Measurements from ENCODE around the gene MZB1. TPM values are rescaled to one million over a fixed set of nuclear protein-coding genes. Genes with fewer than 3 reads are reported as not detected.

Gene MZB1
- polyA plus RNA-seq, 1 of the 3 experiments (the other 2 are of a cell fraction), result not detected

GRCh38 chr5:139383275-139383992, 6.3 kb downstream of the MZB1 start, which contains the start of gene SLC23A1:
TSS of gene SLC23A1 (minus strand) at chr5:139383297. CDS start at chr5:139383253, 44 bp downstream.
- Histone ChIP-seq H3K4me1 (ENCODE audit: control insufficient read depth in 1 of 2, insufficient read depth in 2 of 2, low read depth in 1 of 2, low read length in 1 of 2) (peaks cover 0 to 23% of the 10 kb centered on the region in 2 experiments; a peak in 1 of 4 replicates), H4K20me1 (ENCODE audit: insufficient read depth) (no peaks in the 10 kb centered on the region), H2AFZ (ENCODE audit: low read depth) (no peak within 1 kb of the TSS), H3K9ac (no peak within 1 kb of the TSS), H3K9me3 (no peaks in the 10 kb centered on the region), H3K4me3 (ENCODE audit: low read depth in 2 of 2, low read length in 1 of 2) (no peak within 1 kb of the TSS), H3K27ac (ENCODE audit: low read depth in 2 of 2, low read length in 1 of 2) (no peak within 1 kb of the TSS; a peak in 1 of 4 replicates), H3K9me2 (no peaks in the 10 kb centered on the region), H3K79me2 (ENCODE audit: insufficient read depth) (no peaks in the 10 kb centered on the region), H3K27me3 (ENCODE audit: insufficient read depth) (no peaks in the 10 kb centered on the region), H3F3A (replicated peaks; ENCODE audit: insufficient read depth) (no peaks in the 10 kb centered on the region), H3K36me3 (replicated peaks in 1 of 2; ENCODE audit: control insufficient read depth in 1 of 2, insufficient read depth in 2 of 2, low read length in 1 of 2) (no peaks in the 10 kb centered on the region), H3K4me2 (no peak within 1 kb of the TSS)
- DNase-seq, result peak; percentile 73
- no peak for TF ChIP-seq FOXM1 (IDR thresholded peaks at IDR 0.05; ENCODE audit: low read depth)
- no peak for TF ChIP-seq GABPA (IDR thresholded peaks at IDR 0.05; ENCODE audit: low read depth)
- peak; percentile 48; the same call in 1 of the 2 replicates for TF ChIP-seq NFIC (IDR thresholded peaks at IDR 0.05; ENCODE audit: borderline replicate concordance)
- 67% methylated on average over 8 of the region's 10 CpGs for WGBS (ENCODE audit: low lambda C conversion rate)
- ChIA-PET CTCF (interaction anchor here (1.2 to 2.2 kb wide), 2 partner anchors 11 to 130 kb away, joined by 3 to 8 read pairs; no protein-coding TSS in a partner anchor), POLR2A (interaction anchor here (1.4 kb wide), 1 partner anchor 18 kb away, joined by 5 read pairs; no protein-coding TSS in a partner anchor)

- no peak for DNase-seq
- CTCF ChIA-PET, result interaction anchor here (2.2 kb wide), 1 partner anchor 11 kb away, joined by 8 read pairs; no protein-coding TSS in a partner anchor
- no peak for TF ChIP-seq SIN3A (IDR thresholded peaks at IDR 0.05; ENCODE audit: borderline replicate concordance, low read depth, low read length)
- TF ChIP-seq RFX5 (IDR thresholded peaks at IDR 0.05; ENCODE audit: low read length), result no peak
- no peak for TF ChIP-seq TAF1 (IDR thresholded peaks at IDR 0.05; ENCODE audit: borderline replicate concordance, low read depth, low read length)
- TF ChIP-seq RAD21 (IDR thresholded peaks at IDR 0.05; ENCODE audit: low read length), result no peak
- TF ChIP-seq CHD2 (IDR thresholded peaks at IDR 0.05; ENCODE audit: low read length, partially characterized antibody), result no peak
- TF ChIP-seq USF1 (IDR thresholded peaks at IDR 0.05; ENCODE audit: borderline replicate concordance, low read depth), result no peak
- no peak for TF ChIP-seq RCOR1 (IDR thresholded peaks at IDR 0.05; ENCODE audit: low read length)
- TF ChIP-seq EZH2phosphoT487 (IDR thresholded peaks at IDR 0.05; ENCODE audit: borderline replicate concordance, low read depth), result no peak
- POLR2A ChIA-PET, result interaction anchor here (0.8 to 1.4 kb wide), 2 partner anchors 8 to 18 kb away, joined by 3 to 5 read pairs; no protein-coding TSS in a partner anchor
- 41% methylated on average over 3 of the region's 3 CpGs for WGBS (ENCODE audit: low lambda C conversion rate)
- Histone ChIP-seq H3F3A (replicated peaks; ENCODE audit: insufficient read depth) (no peaks in the 10 kb centered on the region), H3K27me3 (ENCODE audit: insufficient read depth) (no peaks in the 10 kb centered on the region), H3K9me3 (no peaks in the 10 kb centered on the region), H3K27ac (ENCODE audit: low read depth in 2 of 2, low read length in 1 of 2) (no peak overlapping the region; a peak in 1 of 4 replicates), H3K9me2 (no peaks in the 10 kb centered on the region), H3K9ac (no peak overlapping the region), H3K36me3 (replicated peaks in 1 of 2; ENCODE audit: control insufficient read depth in 1 of 2, insufficient read depth in 2 of 2, low read length in 1 of 2) (no peaks in the 10 kb centered on the region), H4K20me1 (ENCODE audit: insufficient read depth) (no peaks in the 10 kb centered on the region), H3K4me2 (no peak overlapping the region), H3K4me1 (ENCODE audit: control insufficient read depth in 1 of 2, insufficient read depth in 2 of 2, low read depth in 1 of 2, low read length in 1 of 2) (peaks cover 0 to 23% of the 10 kb centered on the region in 2 experiments; a peak in 1 of 4 replicates), H3K79me2 (ENCODE audit: insufficient read depth) (no peaks in the 10 kb centered on the region), H3K4me3 (ENCODE audit: low read depth in 2 of 2, low read length in 1 of 2) (no peak overlapping the region), H2AFZ (ENCODE audit: low read depth) (no peak overlapping the region)
Measured at GRCh38 chr5:139382807-139383206, 6.9 kb downstream of the MZB1 start.

Measured in SK-N-SH (cell line).